ENCODE data around the gene MBD1. TPM values are rescaled to one million over a fixed set of nuclear protein-coding genes. Genes with fewer than 3 reads are reported as not detected.

The MBD1 gene
- total RNA-seq, 1 experiment from 2014 or later: 58.1 TPM

DNA sequence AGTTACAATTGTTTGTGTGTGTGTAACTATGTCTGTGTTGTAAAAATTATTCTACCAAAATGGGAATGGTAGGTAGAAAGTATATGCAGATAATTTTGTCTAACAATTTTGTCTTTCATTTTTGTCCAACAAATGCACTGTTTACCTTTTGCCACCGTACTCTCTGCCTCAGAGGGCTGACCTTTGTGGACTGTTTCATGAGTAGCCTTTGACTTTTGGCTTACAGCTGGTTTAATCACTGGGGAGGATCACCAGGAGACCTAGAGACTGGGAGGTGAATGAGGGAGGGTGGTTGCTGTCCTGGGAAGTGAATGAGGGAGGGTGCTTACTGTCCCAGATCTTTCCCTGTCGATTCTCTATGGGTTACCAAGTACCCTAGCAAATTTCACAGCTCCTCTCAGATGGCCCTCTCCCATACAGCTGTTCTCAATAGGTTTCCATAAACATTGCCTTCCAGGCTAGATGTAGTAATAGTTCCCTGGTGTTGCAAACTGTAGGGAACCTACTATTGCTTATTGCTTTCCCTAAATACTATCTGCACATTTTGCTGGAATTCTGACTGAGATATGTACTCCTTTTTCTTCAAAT lies 32.6 kb upstream of the MBD1 start:
- H3K79me2 ChIP-seq (ENCODE audit: insufficient read depth, low read length): no peaks in the 10 kb centered on the region
- no peaks in the 10 kb centered on the region for H4K20me1 ChIP-seq (ENCODE audit: control insufficient read depth, insufficient read depth, insufficient read length)
- Mint-ChIP-seq H3K4me3 (no peak overlapping the region; a peak in 1 of 5 replicates), H3K27me3 (ENCODE audit: low read depth) (peaks cover 32% of the 10 kb centered on the region), H3K36me3 (ENCODE audit: insufficient read depth in 1 of 3, low read depth in 3 of 3) (no peaks in the 10 kb centered on the region), H3K4me1 (no peaks in the 10 kb centered on the region), H3K27ac (no peak overlapping the region), H3K9me3 (no peaks in the 10 kb centered on the region)
- no peak overlapping the region for H3T11ph ChIP-seq (ENCODE audit: low read length)
- no peak overlapping the region for H2BK20ac ChIP-seq (ENCODE audit: low read depth, low read length, poor library complexity, severe bottlenecking)
- H3K23ac ChIP-seq (ENCODE audit: insufficient read length, low read depth, low read length): no peak overlapping the region
- DNase-seq: no peak
- H2BK5ac ChIP-seq (ENCODE audit: insufficient read length, low read length): no peak overlapping the region
- H3K27me3 ChIP-seq (ENCODE audit: insufficient read depth, low read length): no peaks in the 10 kb centered on the region; the same call in 1 of the 2 replicates
- H4K91ac ChIP-seq (ENCODE audit: insufficient read length, low read depth, low read length): no peak overlapping the region
- no peaks in the 10 kb centered on the region for H3K79me1 ChIP-seq (ENCODE audit: insufficient read depth, low read depth, low read length, poor library complexity, severe bottlenecking)
- H3K23me2 ChIP-seq (ENCODE audit: insufficient read length, low read depth, low read length, poor library complexity, severe bottlenecking): no peaks in the 10 kb centered on the region
- no peak overlapping the region for H2BK120ac ChIP-seq (ENCODE audit: low read depth, low read length, poor library complexity, severe bottlenecking)
- H3K56ac ChIP-seq (ENCODE audit: insufficient read length, low read depth, low read length): no peak overlapping the region
- no peak overlapping the region for H4K8ac ChIP-seq (replicated peaks; ENCODE audit: insufficient read length, low read depth, low read length)
- no peak overlapping the region for H2BK15ac ChIP-seq (ENCODE audit: low read depth, low read length)
- H2AK5ac ChIP-seq (ENCODE audit: insufficient read length, low read length): no peak overlapping the region
- no peak overlapping the region for H3K27ac ChIP-seq (ENCODE audit: insufficient read length, low read depth, low read length)
- no CpG with 5 or more reads among the region's 2 CpGs for WGBS (ENCODE audit: extremely low coverage, insufficient read length, low lambda C conversion rate)
- no peaks in the 10 kb centered on the region for H3K4me1 ChIP-seq (ENCODE audit: insufficient read depth, low read length)
- H3K4ac ChIP-seq (ENCODE audit: low read depth, low read length): no peak overlapping the region
- no peak overlapping the region for H3K9ac ChIP-seq (ENCODE audit: extremely low read depth, insufficient read length, low read length)
- H2AFZ ChIP-seq (ENCODE audit: low read length): no peak overlapping the region
- no peak overlapping the region for H3K4me2 ChIP-seq (ENCODE audit: insufficient read depth, insufficient read length, low read length)
- no peak overlapping the region for H3K18ac ChIP-seq (ENCODE audit: insufficient read length, low read depth, low read length)
- no peak overlapping the region for H3K14ac ChIP-seq (ENCODE audit: insufficient read depth, low read length)
- H2BK12ac ChIP-seq (ENCODE audit: insufficient read length, low read depth, low read length): no peak overlapping the region
- H3K9me3 ChIP-seq (ENCODE audit: control insufficient read depth, low read depth, low read length): no peaks in the 10 kb centered on the region
- no peak overlapping the region for H4K5ac ChIP-seq (ENCODE audit: insufficient read length, low read depth, low read length)
- TF ChIP-seq, protein P1, sequence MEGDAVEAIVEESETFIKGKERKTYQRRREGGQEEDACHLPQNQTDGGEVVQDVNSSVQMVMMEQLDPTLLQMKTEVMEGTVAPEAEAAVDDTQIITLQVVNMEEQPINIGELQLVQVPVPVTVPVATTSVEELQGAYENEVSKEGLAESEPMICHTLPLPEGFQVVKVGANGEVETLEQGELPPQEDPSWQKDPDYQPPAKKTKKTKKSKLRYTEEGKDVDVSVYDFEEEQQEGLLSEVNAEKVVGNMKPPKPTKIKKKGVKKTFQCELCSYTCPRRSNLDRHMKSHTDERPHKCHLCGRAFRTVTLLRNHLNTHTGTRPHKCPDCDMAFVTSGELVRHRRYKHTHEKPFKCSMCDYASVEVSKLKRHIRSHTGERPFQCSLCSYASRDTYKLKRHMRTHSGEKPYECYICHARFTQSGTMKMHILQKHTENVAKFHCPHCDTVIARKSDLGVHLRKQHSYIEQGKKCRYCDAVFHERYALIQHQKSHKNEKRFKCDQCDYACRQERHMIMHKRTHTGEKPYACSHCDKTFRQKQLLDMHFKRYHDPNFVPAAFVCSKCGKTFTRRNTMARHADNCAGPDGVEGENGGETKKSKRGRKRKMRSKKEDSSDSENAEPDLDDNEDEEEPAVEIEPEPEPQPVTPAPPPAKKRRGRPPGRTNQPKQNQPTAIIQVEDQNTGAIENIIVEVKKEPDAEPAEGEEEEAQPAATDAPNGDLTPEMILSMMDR (conservative IDR thresholded peaks at IDR 0.05): no peak
